ENCODE data around the gene ADRA2A.

- TF ChIP-seq POLR2A (IDR thresholded peaks at IDR 0.05; ENCODE audit: low read depth, low read length) (no peak), TAF1 (IDR thresholded peaks at IDR 0.05; ENCODE audit: low read depth, low read length) (no peak), SPI1 (IDR thresholded peaks at IDR 0.05; ENCODE audit: low read depth, low read length) (no peak), POLR2AphosphoS5 (IDR thresholded peaks at IDR 0.05; ENCODE audit: low read depth, low read length) (no peak), POU2F2 (IDR thresholded peaks at IDR 0.05; ENCODE audit: low read depth, low read length) (no peak), PAX5 (IDR thresholded peaks at IDR 0.05; ENCODE audit: insufficient read depth, low read length, severe bottlenecking) (no peak)
Observed at GRCh38 chr10:111077479-111077784, 603 bp downstream of the ADRA2A start.
